ENCODE results near the gene NMT2.

DNA sequence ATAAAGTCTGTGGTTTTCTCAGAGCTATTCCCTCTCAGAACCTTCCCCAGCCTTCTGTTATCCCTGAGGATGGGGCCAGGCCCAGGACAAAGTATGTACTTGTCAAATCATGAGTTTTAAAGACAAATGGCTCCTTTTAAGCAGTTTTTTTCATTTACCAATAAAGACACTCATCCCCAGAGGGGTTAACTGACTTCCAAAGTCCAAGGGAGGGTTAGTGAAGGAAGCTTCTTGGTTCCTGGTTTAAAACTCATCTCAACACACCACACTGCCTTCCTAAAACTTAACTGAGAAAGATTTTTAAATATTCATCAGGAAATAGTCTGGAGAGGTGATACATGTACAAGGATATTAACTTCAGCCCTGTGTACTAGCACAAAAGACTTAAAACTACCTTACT, 15.9 kb downstream of the NMT2 start:
- TF ChIP-seq, protein P1, sequence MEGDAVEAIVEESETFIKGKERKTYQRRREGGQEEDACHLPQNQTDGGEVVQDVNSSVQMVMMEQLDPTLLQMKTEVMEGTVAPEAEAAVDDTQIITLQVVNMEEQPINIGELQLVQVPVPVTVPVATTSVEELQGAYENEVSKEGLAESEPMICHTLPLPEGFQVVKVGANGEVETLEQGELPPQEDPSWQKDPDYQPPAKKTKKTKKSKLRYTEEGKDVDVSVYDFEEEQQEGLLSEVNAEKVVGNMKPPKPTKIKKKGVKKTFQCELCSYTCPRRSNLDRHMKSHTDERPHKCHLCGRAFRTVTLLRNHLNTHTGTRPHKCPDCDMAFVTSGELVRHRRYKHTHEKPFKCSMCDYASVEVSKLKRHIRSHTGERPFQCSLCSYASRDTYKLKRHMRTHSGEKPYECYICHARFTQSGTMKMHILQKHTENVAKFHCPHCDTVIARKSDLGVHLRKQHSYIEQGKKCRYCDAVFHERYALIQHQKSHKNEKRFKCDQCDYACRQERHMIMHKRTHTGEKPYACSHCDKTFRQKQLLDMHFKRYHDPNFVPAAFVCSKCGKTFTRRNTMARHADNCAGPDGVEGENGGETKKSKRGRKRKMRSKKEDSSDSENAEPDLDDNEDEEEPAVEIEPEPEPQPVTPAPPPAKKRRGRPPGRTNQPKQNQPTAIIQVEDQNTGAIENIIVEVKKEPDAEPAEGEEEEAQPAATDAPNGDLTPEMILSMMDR (IDR thresholded peaks at IDR 0.05 in 2 of 3, conservative IDR thresholded peaks at IDR 0.05 in 1 of 3; ENCODE audit: borderline replicate concordance in 1 of 3, insufficient read depth in 1 of 3, low read depth in 2 of 3, low read length in 2 of 3), result no peak
- TF ChIP-seq ELF1 (IDR thresholded peaks at IDR 0.05; ENCODE audit: borderline replicate concordance, low read depth) (no peak), SP1 (IDR thresholded peaks at IDR 0.05; ENCODE audit: low read depth) (no peak), POLR2A (IDR thresholded peaks at IDR 0.05; ENCODE audit: borderline replicate concordance, extremely low read depth, insufficient read depth, insufficient read length) (no peak), POLR2AphosphoS5 (IDR thresholded peaks at IDR 0.05; ENCODE audit: low read depth, low read length) (no peak)
